ENCODE measurements around the gene FKBP10. TPM values are rescaled to one million over a fixed set of nuclear protein-coding genes. Genes with fewer than 3 reads are reported as not detected.

FKBP10 gene
- total and polyA plus RNA-seq, 10 of the 15 experiments (the other 5 are each of a cell fraction or from before 2014, with no cell fraction given), result 0.02 to 4.7 (median 1.8) TPM

DNA sequence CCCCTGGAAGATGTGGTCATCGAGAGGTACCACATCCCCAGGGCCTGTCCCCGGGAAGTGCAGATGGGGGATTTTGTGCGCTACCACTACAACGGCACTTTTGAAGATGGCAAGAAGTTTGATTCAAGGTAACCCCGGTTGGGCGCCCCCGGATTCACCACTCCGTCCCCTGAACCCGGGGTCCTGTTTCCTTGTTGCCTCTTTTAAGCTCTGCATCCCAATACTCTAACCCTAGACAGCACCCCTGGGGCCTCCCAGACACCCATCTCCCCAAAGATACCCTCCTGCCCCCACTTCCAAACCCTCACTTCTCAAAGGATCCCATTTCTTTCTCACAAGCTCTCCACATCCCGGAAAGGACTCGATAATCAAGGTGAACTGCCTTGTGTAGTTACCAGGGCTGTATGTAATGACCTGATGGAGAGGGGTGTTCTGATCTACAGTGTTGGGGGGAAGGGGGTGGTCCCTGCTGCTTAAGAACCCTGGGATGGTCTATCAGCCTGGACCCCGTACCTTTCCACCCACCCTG, 412 bp downstream of the FKBP10 start:
- H3K4me1 ChIP-seq (ENCODE audit: control insufficient read depth, insufficient read depth, low read length), result peaks cover 8% of the 10 kb centered on the region; the same call in 1 of the 2 replicates
- DNase-seq (ENCODE audit: low read depth, low spot score) (no peak), ATAC-seq (no peak), FAIRE-seq (no peak)
- no peaks in the 10 kb centered on the region for H3K79me2 ChIP-seq (ENCODE audit: control insufficient read depth, insufficient read depth, low read length)
- no peak overlapping the region for H3K4me2 ChIP-seq (ENCODE audit: control insufficient read depth, insufficient read depth)
- H3K27ac ChIP-seq (ENCODE audit: control insufficient read depth, insufficient read depth), result no peak overlapping the region
- ChIA-PET SMC1A (ENCODE audit: uncharacterized antibody, unreplicated experiment) (interaction anchor here (0.6 kb wide), 1 partner anchor 120 kb away, joined by 3 read pairs; no protein-coding TSS in a partner anchor), RAD21 (ENCODE audit: unreplicated experiment) (no interaction called here), CTCF (no interaction called here), POLR2A (no interaction called here)
- no peak overlapping the region for H3K9ac ChIP-seq (ENCODE audit: control insufficient read depth, insufficient read depth, low read length)
- H3K9me3 ChIP-seq (replicated peaks; ENCODE audit: control insufficient read depth, insufficient read depth, low read length), result no peaks in the 10 kb centered on the region
- WGBS (ENCODE audit: insufficient coverage, insufficient replicate concordance, low lambda C conversion rate, missing lambda C conversion rate), result 70% methylated on average over 12 of the region's 12 CpGs
- BruUV-seq (replicated peaks), result no TSS peak
- no peaks in the 10 kb centered on the region; the same call in 1 of the 2 replicates for H4K20me1 ChIP-seq (ENCODE audit: control insufficient read depth, insufficient read depth)
- H3K4me3 ChIP-seq, result no peak overlapping the region
- intact Hi-C loops (cut with micrococcal nuclease; ENCODE audit: unreplicated experiment), result no loop called here
- in situ Hi-C loops (cut with MboI), result no loop called here
- no peaks in the 10 kb centered on the region for H3K36me3 ChIP-seq (ENCODE audit: control insufficient read depth in 2 of 2, insufficient read depth in 2 of 2, low read length in 1 of 2)
- H2AFZ ChIP-seq (ENCODE audit: control insufficient read depth, low read depth, low read length), result no peak overlapping the region
- TF ChIP-seq KAT2A (conservative IDR thresholded peaks at IDR 0.05; ENCODE audit: control insufficient read depth, low read depth, low read length), result no peak
- no peak for TF ChIP-seq CBX3 (IDR thresholded peaks at IDR 0.05; ENCODE audit: borderline replicate concordance, low read depth)
- TF ChIP-seq SPI1 (IDR thresholded peaks at IDR 0.05; ENCODE audit: borderline replicate concordance, insufficient read depth, low read depth, low read length), result no peak
- no peak for TF ChIP-seq STAT1 (conservative IDR thresholded peaks at IDR 0.05)
- peaks cover 0 to 7% of the 10 kb centered on the region in 2 experiments; a peak in 3 of 4 replicates for H3K27me3 ChIP-seq (replicated peaks in 1 of 2; ENCODE audit: control insufficient read depth in 2 of 2, insufficient read depth in 2 of 2, low read length in 1 of 2)

DNA sequence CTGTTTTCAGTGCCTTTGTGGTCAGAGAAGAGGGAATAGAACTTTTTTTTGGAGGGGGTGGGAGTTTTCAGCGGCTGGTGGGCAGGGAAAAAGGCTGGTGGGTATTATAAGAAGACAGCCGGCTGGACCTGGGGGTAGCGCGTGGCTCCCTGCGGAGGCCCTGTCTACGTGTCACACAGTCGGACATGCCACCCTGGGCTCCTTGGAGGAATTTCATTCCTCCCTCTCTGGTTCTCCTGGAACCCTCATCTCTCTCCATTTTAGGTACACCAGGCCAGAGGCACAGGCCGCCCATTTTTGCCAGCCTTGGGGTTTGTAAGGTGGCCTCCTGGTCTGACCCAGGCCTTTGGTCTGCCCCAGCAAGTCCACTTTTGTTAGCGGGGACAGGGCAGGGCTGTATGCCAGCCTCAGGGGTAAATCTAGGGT, 908 bp downstream of the FKBP10 start:
- peaks cover 11% of the 10 kb centered on the region; the same call in 1 of the 2 replicates for H3K4me1 ChIP-seq (ENCODE audit: control insufficient read depth, insufficient read depth, low read length)
- SMC1A ChIA-PET (ENCODE audit: uncharacterized antibody, unreplicated experiment), result no interaction called here
- H3K9ac ChIP-seq (ENCODE audit: control insufficient read depth, insufficient read depth, low read length), result no peak overlapping the region
- TF ChIP-seq EP300 (IDR thresholded peaks at IDR 0.05; ENCODE audit: borderline replicate concordance in 1 of 2, control insufficient read depth in 1 of 2, low read depth in 2 of 2, low read length in 2 of 2), result no peak
- no peak for TF ChIP-seq IRF4 (IDR thresholded peaks at IDR 0.05; ENCODE audit: low read depth, low read length)
- no peak overlapping the region for H3K4me2 ChIP-seq (ENCODE audit: control insufficient read depth, insufficient read depth)
- POLR2A ChIA-PET, result no interaction called here
- CTCF ChIA-PET, result no interaction called here
- no peak overlapping the region for H3K4me3 ChIP-seq
- H4K20me1 ChIP-seq (ENCODE audit: control insufficient read depth, insufficient read depth), result no peaks in the 10 kb centered on the region; the same call in 1 of the 2 replicates
- H3K27ac ChIP-seq (ENCODE audit: control insufficient read depth, insufficient read depth), result no peak overlapping the region
- no peaks in the 10 kb centered on the region for H3K36me3 ChIP-seq (ENCODE audit: control insufficient read depth in 2 of 2, insufficient read depth in 2 of 2, low read length in 1 of 2)
- no peak for FAIRE-seq
- H3K79me2 ChIP-seq (ENCODE audit: control insufficient read depth, insufficient read depth, low read length), result no peaks in the 10 kb centered on the region
- no peak for DNase-seq (ENCODE audit: low read depth, low spot score)
- RAD21 ChIA-PET (ENCODE audit: unreplicated experiment), result no interaction called here
- H2AFZ ChIP-seq (ENCODE audit: control insufficient read depth, low read depth, low read length), result no peak overlapping the region
- ATAC-seq, result no peak
- no peaks in the 10 kb centered on the region for H3K9me3 ChIP-seq (replicated peaks; ENCODE audit: control insufficient read depth, insufficient read depth, low read length)
- no TSS peak for BruUV-seq (replicated peaks)
- 85% methylated on average over 9 of the region's 9 CpGs for WGBS (ENCODE audit: insufficient coverage, insufficient replicate concordance, low lambda C conversion rate, missing lambda C conversion rate)
- peaks cover 0 to 7% of the 10 kb centered on the region in 2 experiments; a peak in 3 of 4 replicates for H3K27me3 ChIP-seq (replicated peaks in 1 of 2; ENCODE audit: control insufficient read depth in 2 of 2, insufficient read depth in 2 of 2, low read length in 1 of 2)
- in situ Hi-C loops (cut with MboI) (no loop called here), intact Hi-C loops (cut with micrococcal nuclease; ENCODE audit: unreplicated experiment) (no loop called here)

Measured in GM12878 (cell line).